ENCODE measurements around the gene EPC1.

EPC1 gene

GRCh38 chr10:32377458-32378259, 30.7 kb upstream of the EPC1 start (continued):
- TF ChIP-seq ZNF624 (tag by site-specific recombination; IDR thresholded peaks at IDR 0.05) (no peak), ZNF391 (tag by site-specific recombination; IDR thresholded peaks at IDR 0.05; ENCODE audit: borderline replicate concordance, low read depth) (no peak), PRDM1 (tag by site-specific recombination; IDR thresholded peaks at IDR 0.05) (peak; percentile 79), SP7 (tag by site-specific recombination; IDR thresholded peaks at IDR 0.05) (no peak), ZNF76 (tag by site-specific recombination; IDR thresholded peaks at IDR 0.05; ENCODE audit: borderline replicate concordance, low read depth) (no peak), TCF7L2 (IDR thresholded peaks at IDR 0.05; ENCODE audit: borderline replicate concordance, low read depth, low read length) (no peak), ZNF580 (tag by site-specific recombination; IDR thresholded peaks at IDR 0.05) (no peak), ZNF777 (tag by site-specific recombination; IDR thresholded peaks at IDR 0.05; ENCODE audit: borderline replicate concordance) (no peak), ZNF596 (tag by site-specific recombination; IDR thresholded peaks at IDR 0.05) (no peak), HOXD13 (CRISPR knock-in tag; IDR thresholded peaks at IDR 0.05; ENCODE audit: borderline replicate concordance) (no peak), KLF8 (tag by site-specific recombination; IDR thresholded peaks at IDR 0.05) (0 out of 2 replicates have a peak, but pooled peaks have one; percentile 31), ZFP41 (tag by site-specific recombination; IDR thresholded peaks at IDR 0.05; ENCODE audit: borderline replicate concordance) (no peak), ZNF394 (tag by site-specific recombination; IDR thresholded peaks at IDR 0.05; ENCODE audit: borderline replicate concordance) (no peak), ZNF426 (tag by site-specific recombination; IDR thresholded peaks at IDR 0.05) (no peak), SETDB1 (IDR thresholded peaks at IDR 0.05; ENCODE audit: insufficient read length, low read length) (no peak), YY1 (tag by site-specific recombination; IDR thresholded peaks at IDR 0.05) (0 out of 2 replicates have a peak, but pooled peaks have one; percentile 28), PRDM2 (tag by site-specific recombination; IDR thresholded peaks at IDR 0.05; ENCODE audit: borderline replicate concordance) (no peak), CTCF (tag by site-specific recombination; IDR thresholded peaks at IDR 0.05) (peak; percentile 40; the same call in 1 of the 2 replicates), GLIS2 (tag by site-specific recombination; IDR thresholded peaks at IDR 0.05) (no peak), OSR2 (tag by site-specific recombination; IDR thresholded peaks at IDR 0.05) (no peak), HOXC10 (CRISPR knock-in tag; IDR thresholded peaks at IDR 0.05) (no peak)
